GM12892 (cell line): ENCODE results near the gene TNFRSF13B.

ENCODE experiments used
- DNase-seq: peaks from one replicate; pipeline ENCODE4 v3.0.0; 2011; ENCODE audit not compliant: insufficient read length
- FAIRE-seq: peaks from 2 replicates; lab custom pipeline; 2011; peaks lifted over from hg19 to GRCh38; lab: Jason Lieb, UNC
- POLR2A ChIP-seq: IDR thresholded peaks from 2 replicates; pipeline ENCODE4 v1.6.1; 2011; ENCODE audit warnings: low read depth, low read length, control low read depth
- POLR2AphosphoS5 ChIP-seq: IDR thresholded peaks from 2 replicates; pipeline ENCODE4 v1.6.1; 2011; ENCODE audit warnings: low read depth, low read length, control low read depth
- TAF1 ChIP-seq: IDR thresholded peaks from 2 replicates; pipeline ENCODE4 v1.6.1; 2011; ENCODE audit warnings: low read depth, mild to moderate bottlenecking, control low read depth, low read length, borderline replicate concordance

The TNFRSF13B gene

GRCh38 chr17:16948587-16949376 lies 23.1 kb downstream of the TNFRSF13B start:
- DNase-seq, result no peak
- no peak for TF ChIP-seq POLR2A
- TF ChIP-seq POLR2AphosphoS5, result no peak
- TF ChIP-seq TAF1, result no peak
- FAIRE-seq, result no peak

- DNase-seq (no peak), FAIRE-seq (peak; percentile 93)
- TF ChIP-seq POLR2AphosphoS5 (no peak), TAF1 (no peak), POLR2A (no peak)
These were observed 24.4 kb downstream of the TNFRSF13B start for GRCh38 chr17:16947470-16947869.

GRCh38 chr17:16945663-16946218 lies 26.2 kb downstream of the TNFRSF13B start:
- DNase-seq, result no peak
- FAIRE-seq, result no peak
- TF ChIP-seq TAF1 (no peak), POLR2AphosphoS5 (no peak), POLR2A (no peak)

GRCh38 chr17:16945136-16945482 lies 26.8 kb downstream of the TNFRSF13B start:
- FAIRE-seq, result no peak
- no peak for DNase-seq
- peak; percentile 61 for TF ChIP-seq POLR2AphosphoS5
- no peak for TF ChIP-seq POLR2A

GRCh38 chr17:16944334-16945135 lies 27.4 kb downstream of the TNFRSF13B start:
- FAIRE-seq, result no peak
- no peak for DNase-seq
- no peak for TF ChIP-seq POLR2AphosphoS5
- TF ChIP-seq TAF1, result no peak
- TF ChIP-seq POLR2A, result peak; percentile 14; the same call in 1 of the 2 replicates

GRCh38 chr17:16943541-16944333 lies 28.2 kb downstream of the TNFRSF13B start:
- FAIRE-seq, result no peak
- DNase-seq, result no peak
- TF ChIP-seq TAF1, result no peak
- 0 out of 2 replicates have a peak, but pooled peaks have one; percentile 35 for TF ChIP-seq POLR2AphosphoS5

- TF ChIP-seq POLR2AphosphoS5, result no peak; the same call in 1 of the 2 replicates
- TF ChIP-seq POLR2A, result no peak
- TF ChIP-seq TAF1, result no peak
- no peak for FAIRE-seq
- no peak for DNase-seq
These were observed 28.9 kb downstream of the TNFRSF13B start for GRCh38 chr17:16943032-16943352.

- FAIRE-seq (no peak), DNase-seq (no peak)
- TF ChIP-seq POLR2AphosphoS5 (no peak; the same call in 1 of the 2 replicates), TAF1 (no peak), POLR2A (no peak)
These were observed 29.5 kb downstream of the TNFRSF13B start for GRCh38 chr17:16942141-16943031.

- DNase-seq (no peak), FAIRE-seq (no peak)
- TF ChIP-seq POLR2AphosphoS5 (no peak), POLR2A (no peak), TAF1 (no peak)
These were observed 30.6 kb downstream of the TNFRSF13B start for GRCh38 chr17:16941072-16942036.
